ENCODE data around the gene VAV3.
"Not testable (repeated sequence)": the region's sequence is repeated elsewhere in the genome, so short reads cannot be mapped to it uniquely, and the experiment has no call there.

The VAV3 gene

GRCh38 chr1:107657356-107657755 lies 307.6 kb downstream of the VAV3 start:
- TF ChIP-seq CTCF (conservative IDR thresholded peaks at IDR 0.05; ENCODE audit: low read length): no peak
- no peak overlapping the region for H3K4me3 ChIP-seq (ENCODE audit: low read length)
- no peak for DNase-seq (ENCODE audit: low read depth)

- DNase-seq (ENCODE audit: low read depth): peak; percentile 30
- TF ChIP-seq CTCF (conservative IDR thresholded peaks at IDR 0.05; ENCODE audit: low read length): no peak
- no peak overlapping the region for H3K4me3 ChIP-seq (ENCODE audit: low read length)
Observed at GRCh38 chr1:107653765-107654164, 311.2 kb downstream of the VAV3 start.

- no peak for TF ChIP-seq CTCF (conservative IDR thresholded peaks at IDR 0.05; ENCODE audit: low read length)
- peak; percentile 70 for DNase-seq (ENCODE audit: low read depth)
- no peak overlapping the region for H3K4me3 ChIP-seq (ENCODE audit: low read length)
Observed at GRCh38 chr1:107653005-107653404, 312.0 kb downstream of the VAV3 start.

- DNase-seq (ENCODE audit: low read depth); H3K4me3 ChIP-seq (ENCODE audit: low read length): not testable (repeated sequence)
Observed at GRCh38 chr1:107650825-107651224, 314.2 kb downstream of the VAV3 start.

GRCh38 chr1:107649023-107649422 lies 316.0 kb downstream of the VAV3 start:
- no peak for TF ChIP-seq CTCF (conservative IDR thresholded peaks at IDR 0.05; ENCODE audit: low read length)
- DNase-seq (ENCODE audit: low read depth): peak; percentile 34
- H3K4me3 ChIP-seq (ENCODE audit: low read length): no peak overlapping the region

- peak; percentile 86 for DNase-seq (ENCODE audit: low read depth)
- no peak overlapping the region for H3K4me3 ChIP-seq (ENCODE audit: low read length)
- TF ChIP-seq CTCF (conservative IDR thresholded peaks at IDR 0.05; ENCODE audit: low read length): no peak
Observed at GRCh38 chr1:107648071-107648470, 316.9 kb downstream of the VAV3 start.

- no peak for DNase-seq (ENCODE audit: low read depth)
- H3K4me3 ChIP-seq (ENCODE audit: low read length): no peak overlapping the region
- no peak for TF ChIP-seq CTCF (conservative IDR thresholded peaks at IDR 0.05; ENCODE audit: low read length)
Observed at GRCh38 chr1:107647012-107647411, 318.0 kb downstream of the VAV3 start.

- no peak for TF ChIP-seq CTCF (conservative IDR thresholded peaks at IDR 0.05; ENCODE audit: low read length)
- no peak for DNase-seq (ENCODE audit: low read depth)
Observed at GRCh38 chr1:107643766-107644165, 321.2 kb downstream of the VAV3 start.

More at GRCh38 chr1:107643766-107644165, 321.2 kb downstream of the VAV3 start:
- no peak overlapping the region for H3K4me3 ChIP-seq (ENCODE audit: low read length)

All from AG10803 (cell line).